Astrocyte of the spinal cord (primary cell): ENCODE measurements around the gene TAF1C.
A peak's percentile ranks its signal among the peaks of the same experiment; 100 is the strongest.

Experiments
- DNase-seq: peaks from one replicate; pipeline ENCODE4 v3.0.0; 2011; ENCODE audit warnings: low read depth, low spot score
- H3K4me3 ChIP-seq: 2 replicates; pipeline ENCODE4 v1.5.1; 2011; ENCODE audit warnings: low read depth, mild to moderate bottlenecking, low read length, moderate library complexity
- CTCF ChIP-seq: IDR thresholded peaks from 2 replicates; pipeline ENCODE4 v1.5.1; 2012; ENCODE audit warnings: low read depth, mild to moderate bottlenecking, low read length, inconsistent platforms
- in situ Hi-C: cut with HindIII; loops from 2 replicates; pipeline ENCODE4 v1.10.0; 2017; ENCODE audit warnings: low sequenced_read_pairs

Gene TAF1C

GRCh38 chr16:84199861-84200260 lies 13.0 kb upstream of the TAF1C start:
- DNase-seq, result no peak
- in situ Hi-C loops, result no loop called here
- TF ChIP-seq CTCF, result no peak
- H3K4me3 ChIP-seq, result no peak overlapping the region

GRCh38 chr16:84199097-84199496 lies 12.2 kb upstream of the TAF1C start:
- H3K4me3 ChIP-seq, result no peak overlapping the region
- no peak for DNase-seq
- no peak for TF ChIP-seq CTCF
- in situ Hi-C loops, result no loop called here

GRCh38 chr16:84198401-84198800 lies 11.5 kb upstream of the TAF1C start:
- DNase-seq, result peak; percentile 62
- in situ Hi-C loops, result no loop called here
- no peak for TF ChIP-seq CTCF

GRCh38 chr16:84197466-84198128 lies 10.7 kb upstream of the TAF1C start:
- in situ Hi-C loops, result no loop called here
- no peak overlapping the region for H3K4me3 ChIP-seq
- DNase-seq, result no peak
- TF ChIP-seq CTCF, result no peak

More at GRCh38 chr16:84198401-84198800, 11.5 kb upstream of the TAF1C start:
- H3K4me3 ChIP-seq, result no peak overlapping the region

- no peak for TF ChIP-seq CTCF
- H3K4me3 ChIP-seq, result no peak overlapping the region
- in situ Hi-C loops, result no loop called here
- no peak for DNase-seq
Observed at GRCh38 chr16:84196727-84197394, 10.0 kb upstream of the TAF1C start.

- no peak for DNase-seq
- no peak overlapping the region for H3K4me3 ChIP-seq
- in situ Hi-C loops, result no loop called here
- no peak for TF ChIP-seq CTCF
Observed at GRCh38 chr16:84196101-84196500, 9.2 kb upstream of the TAF1C start.
